ENCODE data around the gene GJB4. TPM values are rescaled to one million over a fixed set of nuclear protein-coding genes. Genes with fewer than 3 reads are reported as not detected.

The GJB4 gene
- polyA plus RNA-seq, 1 donor from 2014 or later = not detected

DNA sequence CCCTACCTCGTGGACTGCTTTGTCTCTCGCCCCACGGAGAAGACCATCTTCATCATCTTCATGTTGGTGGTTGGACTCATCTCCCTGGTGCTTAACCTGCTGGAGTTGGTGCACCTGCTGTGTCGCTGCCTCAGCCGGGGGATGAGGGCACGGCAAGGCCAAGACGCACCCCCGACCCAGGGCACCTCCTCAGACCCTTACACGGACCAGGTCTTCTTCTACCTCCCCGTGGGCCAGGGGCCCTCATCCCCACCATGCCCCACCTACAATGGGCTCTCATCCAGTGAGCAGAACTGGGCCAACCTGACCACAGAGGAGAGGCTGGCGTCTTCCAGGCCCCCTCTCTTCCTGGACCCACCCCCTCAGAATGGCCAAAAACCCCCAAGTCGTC is 35.2 kb downstream of the GJB4 start:
- H3K27me3 ChIP-seq (ENCODE audit: insufficient read depth, low read depth, low read length) = peaks cover 5% of the 10 kb centered on the region
- H3K9me3 ChIP-seq (ENCODE audit: low read length) = no peaks in the 10 kb centered on the region
- H3K4me3 ChIP-seq (ENCODE audit: low read length) = no peak overlapping the region

DNA sequence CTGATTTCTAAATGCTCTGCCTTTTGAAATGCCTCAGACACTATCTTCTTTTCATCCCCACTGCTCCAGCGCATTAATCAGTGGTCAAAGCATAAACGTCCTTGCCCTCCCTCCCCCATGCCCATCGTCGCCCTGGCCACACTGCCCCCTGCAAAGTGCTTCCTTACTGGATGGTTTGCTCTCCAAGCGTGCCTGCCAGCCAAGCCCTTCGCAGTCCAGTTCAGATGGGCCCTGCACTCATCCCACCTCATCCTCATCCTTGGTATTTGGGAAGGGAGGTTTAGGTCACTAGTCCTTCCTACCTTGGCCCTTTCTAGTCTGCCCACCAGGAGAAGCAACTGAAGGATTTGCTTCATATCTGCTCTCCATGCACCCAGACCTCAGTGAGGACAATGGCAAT is 36.4 kb downstream of the GJB4 start:
- Histone ChIP-seq H3K4me2 (ENCODE audit: low read length) (no peak overlapping the region), H3K4me3 (ENCODE audit: low read length) (no peak overlapping the region), H3K79me2 (replicated peaks; ENCODE audit: insufficient read depth, low read length) (no peaks in the 10 kb centered on the region), H3K27ac (ENCODE audit: low read length) (no peak overlapping the region), H4K20me1 (ENCODE audit: insufficient read depth) (no peaks in the 10 kb centered on the region), H2AFZ (ENCODE audit: low read depth, low read length) (no peak overlapping the region), H3K9me3 (ENCODE audit: low read length) (no peaks in the 10 kb centered on the region), H3F3A (ENCODE audit: insufficient read depth, low read length, poor library complexity, severe bottlenecking) (no peaks in the 10 kb centered on the region), H3K27me3 (ENCODE audit: insufficient read depth, low read depth, low read length) (peaks cover 5% of the 10 kb centered on the region), H3K36me3 (ENCODE audit: insufficient read depth, low read length) (no peaks in the 10 kb centered on the region), H3K9me2 (ENCODE audit: insufficient read depth, low read length) (no peaks in the 10 kb centered on the region), H3K9ac (ENCODE audit: low read length) (no peak overlapping the region)
- no peak for TF ChIP-seq EP300 (conservative IDR thresholded peaks at IDR 0.05; ENCODE audit: poor library complexity, severe bottlenecking)
- TF ChIP-seq CTCF (IDR thresholded peaks at IDR 0.05; ENCODE audit: poor library complexity, severe bottlenecking) = no peak
- no peak for TF ChIP-seq TAF1 (IDR thresholded peaks at IDR 0.05; ENCODE audit: low read depth)

More for the DNA sequence above, 35.2 kb downstream of the GJB4 start:
- Histone ChIP-seq H3F3A (ENCODE audit: insufficient read depth, low read length, poor library complexity, severe bottlenecking) (no peaks in the 10 kb centered on the region), H3K79me2 (replicated peaks; ENCODE audit: insufficient read depth, low read length) (no peaks in the 10 kb centered on the region), H4K20me1 (ENCODE audit: insufficient read depth) (no peaks in the 10 kb centered on the region), H3K27ac (ENCODE audit: low read length) (no peak overlapping the region), H3K4me2 (ENCODE audit: low read length) (no peak overlapping the region), H3K9ac (ENCODE audit: low read length) (no peak overlapping the region), H3K36me3 (ENCODE audit: insufficient read depth, low read length) (no peaks in the 10 kb centered on the region), H2AFZ (ENCODE audit: low read depth, low read length) (no peak overlapping the region), H3K9me2 (ENCODE audit: insufficient read depth, low read length) (no peaks in the 10 kb centered on the region)
- TF ChIP-seq MXI1 (conservative IDR thresholded peaks at IDR 0.05; ENCODE audit: poor library complexity, severe bottlenecking) (no peak), RAD21 (conservative IDR thresholded peaks at IDR 0.05) (no peak), SMC3 (conservative IDR thresholded peaks at IDR 0.05; ENCODE audit: poor library complexity) (no peak), CTCF (IDR thresholded peaks at IDR 0.05; ENCODE audit: poor library complexity, severe bottlenecking) (no peak), EP300 (conservative IDR thresholded peaks at IDR 0.05; ENCODE audit: poor library complexity, severe bottlenecking) (no peak), EZH2 (IDR thresholded peaks at IDR 0.05; ENCODE audit: borderline replicate concordance, insufficient read depth, low read length, poor library complexity, severe bottlenecking) (no peak), TAF1 (IDR thresholded peaks at IDR 0.05; ENCODE audit: low read depth) (no peak), POLR2AphosphoS5 (IDR thresholded peaks at IDR 0.05) (no peak)
- TF ChIP-seq, protein P1, sequence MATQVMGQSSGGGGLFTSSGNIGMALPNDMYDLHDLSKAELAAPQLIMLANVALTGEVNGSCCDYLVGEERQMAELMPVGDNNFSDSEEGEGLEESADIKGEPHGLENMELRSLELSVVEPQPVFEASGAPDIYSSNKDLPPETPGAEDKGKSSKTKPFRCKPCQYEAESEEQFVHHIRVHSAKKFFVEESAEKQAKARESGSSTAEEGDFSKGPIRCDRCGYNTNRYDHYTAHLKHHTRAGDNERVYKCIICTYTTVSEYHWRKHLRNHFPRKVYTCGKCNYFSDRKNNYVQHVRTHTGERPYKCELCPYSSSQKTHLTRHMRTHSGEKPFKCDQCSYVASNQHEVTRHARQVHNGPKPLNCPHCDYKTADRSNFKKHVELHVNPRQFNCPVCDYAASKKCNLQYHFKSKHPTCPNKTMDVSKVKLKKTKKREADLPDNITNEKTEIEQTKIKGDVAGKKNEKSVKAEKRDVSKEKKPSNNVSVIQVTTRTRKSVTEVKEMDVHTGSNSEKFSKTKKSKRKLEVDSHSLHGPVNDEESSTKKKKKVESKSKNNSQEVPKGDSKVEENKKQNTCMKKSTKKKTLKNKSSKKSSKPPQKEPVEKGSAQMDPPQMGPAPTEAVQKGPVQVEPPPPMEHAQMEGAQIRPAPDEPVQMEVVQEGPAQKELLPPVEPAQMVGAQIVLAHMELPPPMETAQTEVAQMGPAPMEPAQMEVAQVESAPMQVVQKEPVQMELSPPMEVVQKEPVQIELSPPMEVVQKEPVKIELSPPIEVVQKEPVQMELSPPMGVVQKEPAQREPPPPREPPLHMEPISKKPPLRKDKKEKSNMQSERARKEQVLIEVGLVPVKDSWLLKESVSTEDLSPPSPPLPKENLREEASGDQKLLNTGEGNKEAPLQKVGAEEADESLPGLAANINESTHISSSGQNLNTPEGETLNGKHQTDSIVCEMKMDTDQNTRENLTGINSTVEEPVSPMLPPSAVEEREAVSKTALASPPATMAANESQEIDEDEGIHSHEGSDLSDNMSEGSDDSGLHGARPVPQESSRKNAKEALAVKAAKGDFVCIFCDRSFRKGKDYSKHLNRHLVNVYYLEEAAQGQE (IDR thresholded peaks at IDR 0.05; ENCODE audit: borderline replicate concordance) = no peak
